Endothelial cell of umbilical vein (primary cell): ENCODE data around the gene C2orf68. TPM values are rescaled to one million over a fixed set of nuclear protein-coding genes. Genes with fewer than 3 reads are reported as not detected.

Experiments
- BruUV-seq: library from RNA; stranded (reverse); fragments of 400-500 nt; replicated peaks from 2 replicates; lab custom pipeline; 2021; lab: Mats Ljungman, UMichigan
- CTCF ChIA-PET: fragments of 300-600, 350-600 bp; sonication (Branson Sonifier 250); formaldehyde crosslinking; loops from one replicate; lab custom pipeline; 2021; ENCODE audit warnings: antibody characterized with exemption, inconsistent platforms; lab: Charles Lee
- POLR2A ChIA-PET: fragments of 300-600, 350-600 bp; sonication (Branson Sonifier 250); formaldehyde crosslinking; loops from one replicate; lab custom pipeline; 2021; ENCODE audit warnings: antibody characterized with exemption, inconsistent platforms; lab: Charles Lee
- DNase-seq: peaks from one replicate; pipeline ENCODE4 v3.0.0-alpha.2; 2011; ENCODE audit warnings: low read depth, low spot score
- FAIRE-seq: peaks from 2 replicates; lab custom pipeline; 2011; peaks lifted over from hg19 to GRCh38; lab: Jason Lieb, UNC
- H2AFZ ChIP-seq: 2 replicates; pipeline ENCODE4 v1.6.0; 2012; ENCODE audit warnings: low read depth, low read length, control low read depth, inconsistent platforms
- H3K27ac ChIP-seq: 2 replicates; pipeline ENCODE4 v1.5.1; 2011; ENCODE audit warnings: low read depth, mild to moderate bottlenecking, control low read depth, low read length, moderate library complexity; ENCODE audit not compliant: insufficient read depth
- H3K27me3 ChIP-seq, 2 experiments: 2 replicates each; pipeline versions ENCODE4 v1.6.0 to v1.6.1; 2011; ENCODE audit warnings: low read length in 2 of 2, mixed read lengths in 1 of 2; ENCODE audit not compliant: control insufficient read depth in 2 of 2, insufficient read depth in 2 of 2
- H3K36me3 ChIP-seq, 2 experiments: 2 replicates in 1 of 2; 3 replicates in 1 of 2; pipeline ENCODE4 v1.5.1; 2011; ENCODE audit warnings: low read length in 2 of 2, mild to moderate bottlenecking in 1 of 2, moderate library complexity in 1 of 2; ENCODE audit not compliant: control insufficient read depth in 2 of 2, insufficient read depth in 2 of 2; ENCODE audit errors: extremely low read depth in 1 of 2
- H3K4me1 ChIP-seq: 3 replicates; pipeline ENCODE4 v1.5.1; 2011; ENCODE audit warnings: mild to moderate bottlenecking, low read length; ENCODE audit not compliant: control insufficient read depth, insufficient read depth; ENCODE audit errors: extremely low read depth
- H3K4me2 ChIP-seq: 2 replicates; pipeline ENCODE4 v1.6.1; 2011; ENCODE audit warnings: low read length, control low read depth, mixed read lengths; ENCODE audit not compliant: insufficient read depth
- H3K4me3 ChIP-seq, 3 experiments: fragments of 200-600 bp in 1 of 3; sonication (generic), shearing (Covaris generic) in 1 of 3; replicated peaks in 1 of 3; 2 replicates each; pipeline ENCODE4 v1.5.1; 2011 to 2016; ENCODE audit warnings: control low read depth in 3 of 3, low read length in 3 of 3, mild to moderate bottlenecking in 2 of 3, inconsistent platforms in 1 of 3, low read depth in 1 of 3, moderate library complexity in 1 of 3; ENCODE audit not compliant: insufficient read depth in 1 of 3
- H3K79me2 ChIP-seq: 2 replicates; pipeline ENCODE4 v1.6.0; 2012; ENCODE audit warnings: low read length, inconsistent platforms; ENCODE audit not compliant: control insufficient read depth, insufficient read depth
- H3K9ac ChIP-seq: replicated peaks from 2 replicates; pipeline ENCODE3; 2011; ENCODE audit warnings: low read length, control low read depth; ENCODE audit not compliant: insufficient read depth; ENCODE audit errors: extremely low read depth
- H3K9me1 ChIP-seq: replicated peaks from 3 replicates; pipeline ENCODE4 v1.6.0; 2011; ENCODE audit warnings: mild to moderate bottlenecking, low read length; ENCODE audit not compliant: control insufficient read depth, insufficient read depth; ENCODE audit errors: extremely low read depth
- H3K9me3 ChIP-seq: replicated peaks from 2 replicates; pipeline ENCODE4 v1.5.1; 2012; ENCODE audit warnings: low read length, inconsistent platforms; ENCODE audit not compliant: control insufficient read depth, insufficient read depth
- H4K20me1 ChIP-seq: replicated peaks from 2 replicates; pipeline ENCODE3; 2011; ENCODE audit warnings: mild to moderate bottlenecking, low read length; ENCODE audit not compliant: control insufficient read depth, insufficient read depth; ENCODE audit errors: extremely low read depth
- CTCF ChIP-seq, 2 donors: IDR thresholded peaks; 1 replicate in 1 of 2; 2 replicates in 1 of 2; pipeline ENCODE4 v1.5.1; 2011; ENCODE audit warnings: low read length in 2 of 2, mild to moderate bottlenecking in 2 of 2, moderate library complexity in 2 of 2, control low read depth in 1 of 2, inconsistent platforms in 1 of 2, low read depth in 1 of 2; ENCODE audit not compliant: insufficient read depth in 1 of 2; ENCODE audit errors: extremely low read depth in 1 of 2
- EZH2 ChIP-seq: IDR thresholded peaks from 2 replicates; pipeline ENCODE4 v1.6.1; 2012; ENCODE audit warnings: borderline replicate concordance, low read depth, mild to moderate bottlenecking, moderate library complexity, low read length, inconsistent platforms; ENCODE audit not compliant: severe bottlenecking
- POLR2AphosphoS5 ChIP-seq: IDR thresholded peaks from 2 replicates; pipeline ENCODE4 v1.6.1; 2012; ENCODE audit warnings: low read depth, mild to moderate bottlenecking, control low read depth, low read length, moderate library complexity; ENCODE audit not compliant: insufficient read depth
- dilution Hi-C: fragments of 300-500 bp; cut with MboI; formaldehyde crosslinking; loops from one replicate; pipeline ENCODE4 v1.15.0; 2019; ENCODE audit warnings: low sequenced_read_pairs; ENCODE audit not compliant: extremely low pct_ligation_motif_present
- intact Hi-C: fragments of 100-400 bp; cut with micrococcal nuclease; formaldehyde crosslinking; loops from one replicate; pipeline ENCODE4 v1.10.0; 2022
- polyA plus RNA-seq, 4 experiments: library from polyadenylated mRNA; depleted of rRNA in 3 of 4; stranded (reverse) in 3 of 4; unstranded in 1 of 4; fragments of >200 nt; gene quantifications; 2 replicates each; pipeline versions ENCODE4 v1.2.1 to v1.2.3, GENCODE V29; 2011 to 2012; ENCODE audit warnings: missing spikeins in 1 of 4
- total RNA-seq: library from RNA; stranded (reverse); gene quantifications from 2 replicates; pipeline ENCODE4 v1.2.3, GENCODE V29; 2021

C2orf68 gene
- total and polyA plus RNA-seq, 2 donors (not counting 3 experiments of a cell fraction or from before 2014, with no cell fraction given): 17.4 to 27.4 TPM

GRCh38 chr2:85584354-85584856 is 27.5 kb downstream of the C2orf68 start, which contains the start of gene VAMP5:
Gene VAMP5, plus strand, starts transcription at chr2:85584431. Its CDS starts 60 bp downstream, at chr2:85584491.
- TF ChIP-seq POLR2AphosphoS5 (peak; percentile 64), EZH2 (no peak), CTCF (IDR thresholded peaks at IDR 0.05; ENCODE audit: extremely low read depth in 1 of 2, insufficient read depth in 1 of 2, low read depth in 1 of 2, low read length in 2 of 2) (no peak)
- intact Hi-C loops: loop anchor here (2.0 kb wide), 1 partner anchor 32 kb away; the partner anchor contains the start of gene USP39

More at GRCh38 chr2:85584354-85584856, 27.5 kb downstream of the C2orf68 start, which contains the start of gene VAMP5:
- Histone ChIP-seq H3K9me1 (no peaks in the 10 kb centered on the region), H3K9ac (peak within 1 kb of the TSS; percentile 78), H3K27ac (peak within 1 kb of the TSS; percentile 66), H3K9me3 (no peaks in the 10 kb centered on the region), H3K36me3 (no peaks in the 10 kb centered on the region), H3K27me3 (no peaks in the 10 kb centered on the region), H4K20me1 (no peaks in the 10 kb centered on the region), H3K79me2 (peaks cover 20% of the 10 kb centered on the region), H3K4me2 (peak within 1 kb of the TSS; percentile 88), H3K4me1 (peaks cover 49% of the 10 kb centered on the region), H2AFZ (peak within 1 kb of the TSS; percentile 62), H3K4me3 (peak within 1 kb of the TSS; percentile 17 to 58 (median 55))
- FAIRE-seq (no peak), DNase-seq (peak; percentile 44)
- POLR2A ChIA-PET: interaction anchor here (1.3 kb wide), 1 partner anchor 22 kb away, joined by 5 read pairs; no protein-coding TSS in a partner anchor
- CTCF ChIA-PET: no interaction called here
- BruUV-seq: TSS peak; percentile 19
- dilution Hi-C loops: no loop called here
